Endothelial cell of umbilical vein (primary cell): ENCODE data around the gene DLK1. TPM values are rescaled to one million over a fixed set of nuclear protein-coding genes. Genes with fewer than 3 reads are reported as not detected.

Experiments used
- BruUV-seq: library from RNA; stranded (reverse); fragments of 400-500 nt; replicated peaks from 2 replicates; lab custom pipeline; 2021; lab: Mats Ljungman, UMichigan
- CTCF ChIA-PET: fragments of 300-600, 350-600 bp; sonication (Branson Sonifier 250); formaldehyde crosslinking; loops from one replicate; lab custom pipeline; 2021; ENCODE audit warnings: antibody characterized with exemption, inconsistent platforms; lab: Charles Lee
- POLR2A ChIA-PET: fragments of 300-600, 350-600 bp; sonication (Branson Sonifier 250); formaldehyde crosslinking; loops from one replicate; lab custom pipeline; 2021; ENCODE audit warnings: antibody characterized with exemption, inconsistent platforms; lab: Charles Lee
- DNase-seq: peaks from one replicate; pipeline ENCODE4 v3.0.0-alpha.2; 2011; ENCODE audit warnings: low read depth, low spot score
- FAIRE-seq: peaks from 2 replicates; lab custom pipeline; 2011; peaks lifted over from hg19 to GRCh38; lab: Jason Lieb, UNC
- H2AFZ ChIP-seq: 2 replicates; pipeline ENCODE4 v1.6.0; 2012; ENCODE audit warnings: low read depth, low read length, control low read depth, inconsistent platforms
- H3K27ac ChIP-seq: 2 replicates; pipeline ENCODE4 v1.5.1; 2011; ENCODE audit warnings: low read depth, mild to moderate bottlenecking, control low read depth, low read length, moderate library complexity; ENCODE audit not compliant: insufficient read depth
- H3K27me3 ChIP-seq, 2 experiments: 2 replicates each; pipeline versions ENCODE4 v1.6.0 to v1.6.1; 2011; ENCODE audit warnings: low read length in 2 of 2, mixed read lengths in 1 of 2; ENCODE audit not compliant: control insufficient read depth in 2 of 2, insufficient read depth in 2 of 2
- H3K36me3 ChIP-seq, 2 experiments: 2 replicates in 1 of 2; 3 replicates in 1 of 2; pipeline ENCODE4 v1.5.1; 2011; ENCODE audit warnings: low read length in 2 of 2, mild to moderate bottlenecking in 1 of 2, moderate library complexity in 1 of 2; ENCODE audit not compliant: control insufficient read depth in 2 of 2, insufficient read depth in 2 of 2; ENCODE audit errors: extremely low read depth in 1 of 2
- H3K4me1 ChIP-seq: 3 replicates; pipeline ENCODE4 v1.5.1; 2011; ENCODE audit warnings: mild to moderate bottlenecking, low read length; ENCODE audit not compliant: control insufficient read depth, insufficient read depth; ENCODE audit errors: extremely low read depth
- H3K4me2 ChIP-seq: 2 replicates; pipeline ENCODE4 v1.6.1; 2011; ENCODE audit warnings: low read length, control low read depth, mixed read lengths; ENCODE audit not compliant: insufficient read depth
- H3K4me3 ChIP-seq, 3 experiments: fragments of 200-600 bp in 1 of 3; sonication (generic), shearing (Covaris generic) in 1 of 3; replicated peaks in 1 of 3; 2 replicates each; pipeline ENCODE4 v1.5.1; 2011 to 2016; ENCODE audit warnings: control low read depth in 3 of 3, low read length in 3 of 3, mild to moderate bottlenecking in 2 of 3, inconsistent platforms in 1 of 3, low read depth in 1 of 3, moderate library complexity in 1 of 3; ENCODE audit not compliant: insufficient read depth in 1 of 3
- H3K79me2 ChIP-seq: 2 replicates; pipeline ENCODE4 v1.6.0; 2012; ENCODE audit warnings: low read length, inconsistent platforms; ENCODE audit not compliant: control insufficient read depth, insufficient read depth
- H3K9ac ChIP-seq: replicated peaks from 2 replicates; pipeline ENCODE3; 2011; ENCODE audit warnings: low read length, control low read depth; ENCODE audit not compliant: insufficient read depth; ENCODE audit errors: extremely low read depth
- H3K9me1 ChIP-seq: replicated peaks from 3 replicates; pipeline ENCODE4 v1.6.0; 2011; ENCODE audit warnings: mild to moderate bottlenecking, low read length; ENCODE audit not compliant: control insufficient read depth, insufficient read depth; ENCODE audit errors: extremely low read depth
- H3K9me3 ChIP-seq: replicated peaks from 2 replicates; pipeline ENCODE4 v1.5.1; 2012; ENCODE audit warnings: low read length, inconsistent platforms; ENCODE audit not compliant: control insufficient read depth, insufficient read depth
- H4K20me1 ChIP-seq: replicated peaks from 2 replicates; pipeline ENCODE3; 2011; ENCODE audit warnings: mild to moderate bottlenecking, low read length; ENCODE audit not compliant: control insufficient read depth, insufficient read depth; ENCODE audit errors: extremely low read depth
- EZH2 ChIP-seq: IDR thresholded peaks from 2 replicates; pipeline ENCODE4 v1.6.1; 2012; ENCODE audit warnings: borderline replicate concordance, low read depth, mild to moderate bottlenecking, moderate library complexity, low read length, inconsistent platforms; ENCODE audit not compliant: severe bottlenecking
- FOS ChIP-seq: IDR thresholded peaks from 2 replicates; pipeline ENCODE4 v1.6.1; 2011; ENCODE audit warnings: mild to moderate bottlenecking, low read length, moderate library complexity, borderline replicate concordance; ENCODE audit not compliant: insufficient read depth
- GATA2 ChIP-seq: IDR thresholded peaks from 2 replicates; pipeline ENCODE4 v1.7.0; 2011; ENCODE audit warnings: low read depth, mild to moderate bottlenecking, moderate library complexity, mixed read lengths, low read length; ENCODE audit not compliant: insufficient read length, insufficient read depth
- JUN ChIP-seq: IDR thresholded peaks from 2 replicates; pipeline ENCODE4 v1.6.1; 2011; ENCODE audit warnings: borderline replicate concordance, low read depth; ENCODE audit not compliant: insufficient read length, insufficient read depth
- MYC ChIP-seq: IDR thresholded peaks from one replicate; pipeline ENCODE4 v1.6.1; 2011; ENCODE audit warnings: mild to moderate bottlenecking, low read depth, low read length
- POLR2A ChIP-seq: IDR thresholded peaks from 2 replicates; pipeline ENCODE4 v1.6.1; 2012; ENCODE audit warnings: low read depth, mild to moderate bottlenecking, control low read depth, low read length
- POLR2AphosphoS5 ChIP-seq: IDR thresholded peaks from 2 replicates; pipeline ENCODE4 v1.6.1; 2012; ENCODE audit warnings: low read depth, mild to moderate bottlenecking, control low read depth, low read length, moderate library complexity; ENCODE audit not compliant: insufficient read depth
- dilution Hi-C: fragments of 300-500 bp; cut with MboI; formaldehyde crosslinking; loops from one replicate; pipeline ENCODE4 v1.15.0; 2019; ENCODE audit warnings: low sequenced_read_pairs; ENCODE audit not compliant: extremely low pct_ligation_motif_present
- intact Hi-C: fragments of 100-400 bp; cut with micrococcal nuclease; formaldehyde crosslinking; loops from one replicate; pipeline ENCODE4 v1.10.0; 2022
- polyA plus RNA-seq, 4 experiments: library from polyadenylated mRNA; depleted of rRNA in 3 of 4; stranded (reverse) in 3 of 4; unstranded in 1 of 4; fragments of >200 nt; gene quantifications; 2 replicates each; pipeline versions ENCODE4 v1.2.1 to v1.2.3, GENCODE V29; 2011 to 2012; ENCODE audit warnings: missing spikeins in 1 of 4
- total RNA-seq: library from RNA; stranded (reverse); gene quantifications from 2 replicates; pipeline ENCODE4 v1.2.3, GENCODE V29; 2021
- TF ChIP-seq, protein P1 (sequence below), 2 donors: IDR thresholded peaks; 1 replicate in 1 of 2; 2 replicates in 1 of 2; pipeline ENCODE4 v1.5.1; 2011; ENCODE audit warnings: low read length in 2 of 2, mild to moderate bottlenecking in 2 of 2, moderate library complexity in 2 of 2, control low read depth in 1 of 2, inconsistent platforms in 1 of 2, low read depth in 1 of 2; ENCODE audit not compliant: insufficient read depth in 1 of 2; ENCODE audit errors: extremely low read depth in 1 of 2
- TF ChIP-seq, protein P2 (sequence below): IDR thresholded peaks from 2 replicates; pipeline ENCODE4 v1.6.1; 2011; ENCODE audit not compliant: insufficient read depth, insufficient read length

Gene DLK1
- total and polyA plus RNA-seq, 2 donors (not counting 3 experiments of a cell fraction or from before 2014, with no cell fraction given): not detected

DNA sequence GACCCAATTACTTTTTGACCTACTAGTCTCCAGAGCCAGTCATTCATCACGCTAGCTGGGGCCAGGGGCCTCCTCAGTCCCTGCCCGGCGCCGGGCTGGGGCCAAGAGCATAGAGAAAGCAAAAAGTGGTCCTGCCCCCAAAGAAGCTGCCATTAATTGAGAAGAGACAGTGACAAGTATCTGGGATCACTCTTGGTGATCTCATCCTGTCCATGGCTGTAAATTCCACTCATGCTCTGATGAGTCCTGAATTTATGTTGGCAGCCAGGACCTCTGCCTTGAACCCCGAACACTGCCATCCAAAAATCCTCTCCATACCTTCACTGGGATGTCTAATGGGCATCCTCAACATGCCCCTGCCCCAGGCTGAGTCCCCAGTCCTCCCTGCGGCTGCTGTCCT, 34.4 kb upstream of the DLK1 start:
- ChIA-PET CTCF (interaction anchor here (0.9 to 3.1 kb wide), 10 partner anchors 10 to 307 kb away, joined by 3 to 25 read pairs (median 4); no protein-coding TSS in a partner anchor), POLR2A (interaction anchor here (1.4 to 1.6 kb wide), 3 partner anchors 15 to 134 kb away, joined by 4 to 8 read pairs (median 6); partner anchors contain the start of gene MEG3)
- no peak overlapping the region for H3K4me3 ChIP-seq
- H2AFZ ChIP-seq: peak overlapping the region; percentile 64
- H3K4me1 ChIP-seq: peaks cover 21% of the 10 kb centered on the region
- peak overlapping the region; percentile 74 for H3K9ac ChIP-seq
- peak overlapping the region; percentile 88 for H3K27ac ChIP-seq
- TF ChIP-seq GATA2 (no peak), JUN (no peak), EZH2 (no peak), FOS (no peak), MYC (no peak), POLR2A (no peak), POLR2AphosphoS5 (no peak)
- TF ChIP-seq, protein P1, sequence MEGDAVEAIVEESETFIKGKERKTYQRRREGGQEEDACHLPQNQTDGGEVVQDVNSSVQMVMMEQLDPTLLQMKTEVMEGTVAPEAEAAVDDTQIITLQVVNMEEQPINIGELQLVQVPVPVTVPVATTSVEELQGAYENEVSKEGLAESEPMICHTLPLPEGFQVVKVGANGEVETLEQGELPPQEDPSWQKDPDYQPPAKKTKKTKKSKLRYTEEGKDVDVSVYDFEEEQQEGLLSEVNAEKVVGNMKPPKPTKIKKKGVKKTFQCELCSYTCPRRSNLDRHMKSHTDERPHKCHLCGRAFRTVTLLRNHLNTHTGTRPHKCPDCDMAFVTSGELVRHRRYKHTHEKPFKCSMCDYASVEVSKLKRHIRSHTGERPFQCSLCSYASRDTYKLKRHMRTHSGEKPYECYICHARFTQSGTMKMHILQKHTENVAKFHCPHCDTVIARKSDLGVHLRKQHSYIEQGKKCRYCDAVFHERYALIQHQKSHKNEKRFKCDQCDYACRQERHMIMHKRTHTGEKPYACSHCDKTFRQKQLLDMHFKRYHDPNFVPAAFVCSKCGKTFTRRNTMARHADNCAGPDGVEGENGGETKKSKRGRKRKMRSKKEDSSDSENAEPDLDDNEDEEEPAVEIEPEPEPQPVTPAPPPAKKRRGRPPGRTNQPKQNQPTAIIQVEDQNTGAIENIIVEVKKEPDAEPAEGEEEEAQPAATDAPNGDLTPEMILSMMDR (IDR thresholded peaks at IDR 0.05; ENCODE audit: extremely low read depth in 1 of 2, insufficient read depth in 1 of 2, low read depth in 1 of 2, low read length in 2 of 2): no peak
- TF ChIP-seq, protein P2, sequence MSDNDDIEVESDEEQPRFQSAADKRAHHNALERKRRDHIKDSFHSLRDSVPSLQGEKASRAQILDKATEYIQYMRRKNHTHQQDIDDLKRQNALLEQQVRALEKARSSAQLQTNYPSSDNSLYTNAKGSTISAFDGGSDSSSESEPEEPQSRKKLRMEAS: no peak
- intact Hi-C loops: loop anchor here (5.0 kb wide), 1 partner anchor 380 kb away; no protein-coding TSS in a partner anchor
- H4K20me1 ChIP-seq: no peaks in the 10 kb centered on the region
- no peaks in the 10 kb centered on the region for H3K79me2 ChIP-seq
- DNase-seq: no peak
- H3K9me3 ChIP-seq: no peaks in the 10 kb centered on the region
- H3K36me3 ChIP-seq: no peaks in the 10 kb centered on the region
- BruUV-seq: no TSS peak
- FAIRE-seq: no peak
- no peaks in the 10 kb centered on the region for H3K27me3 ChIP-seq
- dilution Hi-C loops: no loop called here
- H3K4me2 ChIP-seq: peak overlapping the region; percentile 41
- no peaks in the 10 kb centered on the region for H3K9me1 ChIP-seq
